GM19324 (cell line): ENCODE results near the gene RGS2.

ENCODE experiments used
- ATAC-seq: cut with Tn5 transposase; IDR thresholded peaks from one replicate; pipeline ENCODE4 v1.9.1; 2021; ENCODE audit warnings: mild to moderate bottlenecking, moderate library complexity; ENCODE audit not compliant: unreplicated experiment, low FRiP score

Gene RGS2

DNA sequence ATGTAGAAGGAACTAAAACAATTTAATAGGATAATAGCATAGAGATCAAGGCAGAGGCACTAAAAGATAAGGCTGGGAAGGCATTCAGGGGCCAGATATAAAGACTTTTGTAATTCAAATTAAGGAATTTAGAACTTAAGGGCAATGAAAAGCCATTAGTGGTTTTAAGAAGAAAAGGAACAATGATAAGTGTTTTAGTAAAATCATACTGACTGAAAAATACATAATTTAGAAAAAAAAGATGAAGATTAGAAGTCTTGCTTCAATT lies 14.1 kb upstream of the RGS2 start:
- ATAC-seq = no peak

DNA sequence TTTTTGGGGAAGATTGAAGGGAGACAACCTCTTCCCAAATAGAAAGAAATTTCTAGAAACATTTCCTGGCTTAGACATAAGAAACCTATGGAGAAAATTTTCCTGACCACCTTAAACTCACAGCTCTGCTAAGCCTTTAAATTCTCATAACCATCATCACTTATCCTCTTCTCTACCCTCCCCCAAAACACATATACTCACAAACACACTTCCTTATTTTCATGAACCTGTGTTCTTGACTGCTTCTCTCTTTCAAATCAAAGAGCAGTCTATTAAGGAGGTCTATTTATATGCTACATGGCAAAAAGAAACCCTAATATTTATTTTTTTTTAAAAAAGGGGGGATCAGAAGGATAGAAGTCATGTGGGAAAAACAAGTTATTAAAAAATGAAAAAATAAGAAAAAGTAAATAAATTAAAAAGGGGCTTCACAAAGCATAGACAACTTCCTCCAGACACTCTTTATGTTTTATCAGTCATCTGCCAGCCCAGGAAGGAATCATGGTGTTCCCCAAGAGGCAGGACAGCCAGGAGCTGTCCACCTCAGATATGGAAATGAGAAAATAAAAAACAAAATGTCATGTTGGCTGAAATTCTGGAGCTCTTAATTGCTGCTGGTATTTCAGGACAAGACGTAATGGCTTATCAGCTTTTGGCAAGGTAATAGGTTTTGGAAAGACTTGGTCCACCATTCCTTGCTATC lies 12.8 kb upstream of the RGS2 start:
- no peak for ATAC-seq

DNA sequence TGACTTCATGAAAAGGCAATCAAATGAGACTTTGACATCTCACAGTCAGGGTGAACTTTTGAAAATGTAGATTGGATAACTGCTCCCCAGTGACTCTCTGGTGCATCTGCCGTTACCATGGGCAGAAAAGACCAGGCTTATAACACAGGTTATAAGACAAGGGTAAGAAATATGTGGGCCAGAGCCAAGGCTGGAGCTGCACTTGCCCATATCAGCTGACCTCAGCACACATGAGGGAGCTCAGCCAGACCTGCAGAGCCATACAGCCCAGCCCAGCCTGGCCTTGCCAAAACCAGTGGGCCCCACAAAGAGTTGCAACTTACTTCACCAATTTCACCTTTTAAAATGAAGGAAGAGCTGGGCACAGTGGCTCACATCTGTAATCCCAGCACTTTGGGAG lies 11.7 kb upstream of the RGS2 start:
- ATAC-seq = no peak

DNA sequence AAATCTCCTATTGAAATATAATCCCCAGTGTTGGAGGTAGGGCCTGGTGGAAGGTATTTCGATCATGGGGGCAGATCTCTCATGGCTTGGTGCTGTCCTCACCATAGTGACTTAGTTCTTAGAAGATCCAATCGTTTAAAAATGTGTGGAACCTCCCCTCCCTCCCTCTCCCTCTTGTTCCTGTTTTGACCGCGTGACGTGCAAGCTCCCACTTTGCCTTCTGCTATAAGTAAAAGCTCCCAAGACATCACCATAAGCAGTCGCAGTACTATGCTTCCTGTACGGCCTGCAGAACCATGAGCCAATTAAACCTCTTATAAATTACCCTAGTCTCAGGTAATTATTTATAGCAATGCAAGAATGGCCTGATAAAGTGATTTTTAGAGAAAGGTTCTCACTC lies 10.9 kb upstream of the RGS2 start:
- ATAC-seq = no peak

DNA sequence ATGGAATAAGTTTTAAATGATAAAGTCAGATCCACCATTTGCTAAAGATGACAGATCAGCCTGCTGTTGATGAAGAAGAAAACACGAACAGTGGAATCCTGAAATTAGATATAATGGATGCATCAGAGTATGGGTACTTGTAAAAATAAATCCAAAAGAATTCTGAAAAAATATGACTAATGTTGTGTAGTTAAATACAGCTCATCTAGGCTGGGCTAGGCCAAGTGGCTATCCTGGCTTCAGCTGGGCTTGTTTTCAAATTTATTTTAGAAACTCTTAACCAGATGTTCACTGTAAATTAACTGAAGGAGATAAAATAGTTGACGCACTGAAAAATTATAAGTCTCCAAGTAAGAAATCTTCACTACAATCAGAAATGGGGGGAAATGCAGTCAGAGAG lies 7.4 kb upstream of the RGS2 start:
- ATAC-seq = no peak

DNA sequence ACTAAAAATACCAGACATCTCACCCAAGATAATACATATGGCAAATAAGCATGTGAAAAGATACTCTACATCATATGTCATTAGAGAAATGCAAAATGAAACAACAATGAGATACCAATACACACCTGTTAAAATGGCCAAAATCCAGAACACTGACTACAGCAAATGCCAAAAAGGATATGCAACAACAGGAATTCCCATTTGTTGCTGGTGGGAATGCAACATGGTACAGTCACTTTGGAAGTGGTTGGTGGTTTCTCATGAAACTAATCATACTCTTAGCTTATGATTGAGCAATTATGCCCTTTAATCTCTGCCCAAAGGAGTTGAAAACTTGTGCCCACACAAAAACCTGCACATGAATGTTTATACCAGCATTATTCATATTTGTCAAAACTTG lies 6.4 kb upstream of the RGS2 start:
- no peak for ATAC-seq

DNA sequence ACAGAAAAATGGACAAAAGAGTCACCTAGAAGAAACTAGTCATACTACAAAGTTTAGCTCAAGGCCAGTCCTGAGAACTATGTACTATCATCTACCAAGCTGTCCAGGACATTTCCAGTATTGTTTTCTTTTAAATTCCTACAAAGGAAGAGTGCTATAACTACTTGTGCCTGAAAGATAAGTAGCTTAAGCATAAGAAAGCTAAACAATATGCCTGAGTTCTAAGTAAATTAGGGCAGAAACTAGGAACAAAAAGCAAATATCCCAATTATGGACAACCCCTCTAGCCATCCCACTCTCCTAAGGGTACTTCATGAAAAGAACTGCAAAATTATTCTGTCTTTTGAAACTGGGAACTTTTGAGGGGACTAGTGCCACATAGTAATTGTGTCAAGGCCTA lies 5.3 kb upstream of the RGS2 start:
- ATAC-seq = no peak

DNA sequence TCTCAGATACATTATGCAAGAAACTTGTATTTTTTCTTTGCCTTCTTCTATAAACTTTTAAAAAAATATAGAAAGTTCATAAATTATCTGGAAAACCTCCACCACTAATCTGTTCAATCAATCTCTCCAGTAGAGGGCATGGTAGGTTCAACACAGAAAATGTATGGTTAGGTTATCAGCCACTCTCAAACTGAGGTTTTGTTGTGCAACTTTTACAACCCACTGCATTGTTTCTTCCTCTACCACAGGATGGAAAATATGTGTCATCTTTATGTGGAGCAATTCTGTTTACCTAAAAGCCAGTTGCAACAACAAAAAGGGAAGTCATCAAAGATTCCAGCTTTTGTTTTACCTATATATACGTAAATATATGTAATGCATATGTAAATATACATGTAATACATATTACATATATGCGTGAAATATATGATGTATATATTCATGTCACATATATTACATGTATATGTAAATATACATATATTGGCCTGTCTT lies 3.0 kb upstream of the RGS2 start:
- ATAC-seq = no peak

DNA sequence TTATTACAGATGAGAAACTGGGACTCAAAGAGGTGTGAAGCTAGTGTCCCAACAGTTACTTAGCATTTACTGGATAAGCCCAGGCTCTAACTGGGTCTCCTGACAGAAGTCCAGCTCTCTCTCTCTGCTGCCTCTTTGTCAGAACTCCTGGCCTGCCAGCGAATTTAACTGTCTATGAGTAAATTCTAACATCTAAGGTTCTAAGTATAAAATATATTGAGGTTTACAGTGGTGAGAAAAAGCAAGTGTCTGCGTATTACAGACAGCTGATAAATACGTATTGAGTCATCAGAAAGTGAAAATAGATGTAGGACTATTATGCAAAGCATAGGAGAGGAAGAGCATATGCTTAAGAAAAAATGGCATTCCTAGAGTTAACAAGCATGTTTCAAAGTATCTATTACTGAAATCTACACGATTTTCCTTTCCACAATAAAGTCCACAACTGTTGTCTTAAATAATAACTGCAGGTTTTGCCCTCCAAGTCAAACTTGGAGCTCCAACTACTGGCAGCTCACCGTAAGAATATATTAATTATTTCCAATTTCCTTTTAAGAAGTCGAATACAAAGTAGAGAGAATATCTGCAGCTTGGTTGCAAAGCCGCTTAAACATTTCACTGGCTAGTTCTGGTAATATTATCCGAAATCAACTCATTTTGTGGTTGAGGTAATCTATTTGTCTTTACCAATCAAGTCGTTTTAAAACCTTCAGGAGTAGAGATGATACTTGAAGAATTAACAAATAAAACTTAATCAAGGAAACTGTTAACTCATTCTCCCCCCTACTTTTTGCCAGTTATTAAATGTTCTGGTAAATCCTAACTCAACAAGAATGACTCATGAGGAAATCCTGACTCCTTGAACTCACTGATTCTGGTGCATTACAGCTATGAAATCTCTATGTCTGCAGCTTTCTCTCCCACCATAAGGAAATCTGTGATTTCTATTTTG lies 1.4 kb upstream of the RGS2 start:
- peak; percentile 26 for ATAC-seq

DNA sequence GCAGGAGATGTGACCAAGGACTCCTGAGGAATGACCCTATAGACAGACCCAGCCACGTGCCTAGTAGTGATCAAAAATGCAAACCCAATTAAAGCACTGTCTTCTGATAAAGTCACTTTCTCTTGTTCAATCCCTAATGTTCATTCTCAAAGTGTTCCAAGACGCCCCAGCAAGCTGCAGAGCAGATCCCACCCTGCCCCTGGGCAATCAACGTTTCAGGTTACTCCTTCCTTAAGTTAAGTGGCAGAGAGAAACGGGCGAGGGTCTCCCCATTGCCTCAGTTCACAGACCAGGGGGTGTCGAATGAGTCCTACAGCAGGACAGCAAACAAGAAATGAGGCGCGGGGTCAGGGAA lies 699 bp upstream of the RGS2 start:
- no peak for ATAC-seq

DNA sequence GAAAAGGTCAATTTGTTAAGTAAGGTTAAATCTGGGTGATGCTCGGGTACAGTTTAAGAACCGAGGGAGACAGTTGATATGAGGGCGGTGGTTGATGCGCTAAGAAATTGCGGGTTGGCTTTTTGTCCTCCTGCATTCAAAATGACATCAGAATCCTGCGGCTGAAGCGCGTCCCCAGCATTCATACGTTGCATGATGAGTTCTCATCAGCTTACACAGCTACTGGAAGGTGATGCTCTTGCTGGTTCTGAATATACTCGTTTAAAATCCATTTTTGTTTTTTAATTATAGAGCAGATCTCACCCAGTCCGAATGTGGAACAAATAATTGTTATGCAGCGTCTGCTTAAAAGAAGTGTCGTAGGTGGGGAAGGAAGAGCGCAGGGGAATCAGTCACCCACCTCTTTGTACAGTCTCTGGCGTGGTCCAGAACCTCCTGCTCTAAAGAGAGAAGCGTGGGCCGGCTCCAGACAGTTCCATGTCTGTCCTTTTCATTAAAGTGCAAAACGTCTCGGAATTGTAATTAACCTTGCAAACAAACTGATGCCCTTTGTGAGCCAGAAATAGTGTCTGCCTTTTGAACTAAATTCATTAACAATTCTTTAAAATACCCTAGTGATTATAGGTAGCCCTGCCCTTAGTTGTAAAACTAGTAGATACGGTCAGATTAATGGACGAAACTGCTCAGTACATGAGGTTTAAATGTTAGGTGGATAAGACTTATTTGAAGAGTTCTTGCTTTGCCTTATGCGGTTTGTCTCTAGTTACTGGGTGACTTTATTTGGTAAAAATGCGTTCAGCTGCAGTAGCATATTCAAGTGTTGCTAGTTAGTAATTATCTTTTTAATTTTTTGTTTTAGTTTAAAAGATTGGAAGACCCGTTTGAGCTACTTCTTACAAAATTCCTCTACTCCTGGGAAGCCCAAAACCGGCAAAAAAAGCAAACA lies 741 bp downstream of the RGS2 start:
- no peak for ATAC-seq

DNA sequence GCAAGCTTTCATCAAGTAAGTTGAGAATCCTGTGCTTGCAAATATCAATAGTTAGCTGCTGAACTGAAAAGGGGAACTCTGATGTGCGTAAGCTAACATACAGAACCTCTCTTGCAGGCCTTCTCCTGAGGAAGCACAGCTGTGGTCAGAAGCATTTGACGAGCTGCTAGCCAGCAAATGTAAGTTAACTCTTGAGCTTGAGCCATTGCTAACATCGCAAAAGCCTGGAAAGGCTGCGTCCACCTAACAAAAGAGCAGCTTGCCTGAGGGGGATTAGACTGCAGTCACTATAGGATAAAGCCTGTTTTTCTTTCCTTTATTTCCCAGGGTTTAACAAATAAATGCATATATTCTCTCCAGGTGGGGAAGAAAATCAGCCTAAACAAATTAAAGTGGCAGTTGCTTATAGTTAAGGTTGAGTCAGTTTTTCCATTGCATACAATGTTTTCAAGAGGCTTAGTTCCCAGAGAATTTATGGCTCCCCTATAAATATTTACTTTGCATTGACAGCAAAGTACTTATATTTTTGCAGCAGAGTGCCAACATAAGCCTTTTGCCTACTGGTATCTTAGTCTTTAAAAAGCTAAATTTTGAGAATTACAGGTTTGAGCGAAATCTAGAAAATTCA lies 1.5 kb downstream of the RGS2 start:
- ATAC-seq = no peak

DNA sequence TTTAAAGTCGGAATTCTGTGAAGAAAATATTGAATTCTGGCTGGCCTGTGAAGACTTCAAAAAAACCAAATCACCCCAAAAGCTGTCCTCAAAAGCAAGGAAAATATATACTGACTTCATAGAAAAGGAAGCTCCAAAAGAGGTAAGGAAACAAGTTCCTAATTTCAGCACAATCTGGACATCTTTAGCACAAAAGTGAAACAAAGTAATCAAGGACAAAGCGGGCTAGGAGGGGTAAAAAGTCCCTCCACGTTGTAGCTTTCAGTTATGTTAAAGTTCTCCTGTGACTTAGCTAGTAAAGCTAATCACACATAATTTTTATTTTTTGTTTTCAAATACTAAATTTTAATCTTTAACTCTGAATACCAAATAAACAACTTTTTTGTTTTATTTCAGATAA lies 2.2 kb downstream of the RGS2 start:
- ATAC-seq = no peak

DNA sequence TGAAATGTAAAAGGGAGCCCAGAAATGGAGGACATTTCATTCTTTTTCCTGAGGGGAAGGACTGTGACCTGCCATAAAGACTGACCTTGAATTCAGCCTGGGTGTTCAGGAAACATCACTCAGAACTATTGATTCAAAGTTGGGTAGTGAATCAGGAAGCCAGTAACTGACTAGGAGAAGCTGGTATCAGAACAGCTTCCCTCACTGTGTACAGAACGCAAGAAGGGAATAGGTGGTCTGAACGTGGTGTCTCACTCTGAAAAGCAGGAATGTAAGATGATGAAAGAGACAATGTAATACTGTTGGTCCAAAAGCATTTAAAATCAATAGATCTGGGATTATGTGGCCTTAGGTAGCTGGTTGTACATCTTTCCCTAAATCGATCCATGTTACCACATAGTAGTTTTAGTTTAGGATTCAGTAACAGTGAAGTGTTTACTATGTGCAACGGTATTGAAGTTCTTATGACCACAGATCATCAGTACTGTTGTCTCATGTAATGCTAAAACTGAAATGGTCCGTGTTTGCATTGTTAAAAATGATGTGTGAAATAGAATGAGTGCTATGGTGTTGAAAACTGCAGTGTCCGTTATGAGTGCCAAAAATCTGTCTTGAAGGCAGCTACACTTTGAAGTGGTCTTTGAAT lies 2.9 kb downstream of the RGS2 start:
- ATAC-seq = no peak

DNA sequence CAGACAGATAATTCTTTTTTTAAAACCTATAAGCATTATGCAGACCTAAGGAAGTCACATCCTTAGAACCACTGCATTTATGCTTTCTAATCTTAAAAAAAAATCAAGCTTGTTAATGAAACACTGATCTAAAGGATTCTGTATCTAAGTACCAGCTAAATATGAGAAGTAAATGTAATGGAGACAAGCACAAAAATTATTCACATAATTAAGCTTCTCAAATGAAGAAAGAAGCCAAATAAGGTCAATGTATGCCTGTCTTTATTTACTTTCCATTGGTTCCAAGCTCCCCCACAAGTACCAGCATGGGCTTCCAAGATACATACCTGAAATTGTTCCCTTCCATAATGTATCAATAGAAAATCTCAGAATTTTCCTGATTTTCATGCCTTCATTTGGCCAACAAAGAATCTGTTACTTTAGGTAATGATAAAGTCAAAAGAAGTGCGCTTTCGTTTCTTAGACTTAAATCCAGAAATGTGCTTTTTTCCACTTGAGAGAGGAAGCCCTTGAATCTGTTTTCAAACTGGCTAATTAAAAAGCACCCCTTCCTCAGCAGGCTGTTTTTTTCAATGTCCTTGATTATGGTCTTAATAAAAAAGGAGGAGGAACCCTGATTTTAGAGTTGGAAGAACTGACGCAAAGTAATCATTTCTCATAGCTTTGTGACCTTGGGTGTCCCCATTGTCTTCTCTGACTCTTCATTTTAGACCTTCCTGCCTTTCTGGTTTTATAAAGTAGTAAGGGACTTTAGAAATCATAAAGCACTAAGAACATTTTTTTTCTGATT lies 3.8 kb downstream of the RGS2 start:
- ATAC-seq = no peak

DNA sequence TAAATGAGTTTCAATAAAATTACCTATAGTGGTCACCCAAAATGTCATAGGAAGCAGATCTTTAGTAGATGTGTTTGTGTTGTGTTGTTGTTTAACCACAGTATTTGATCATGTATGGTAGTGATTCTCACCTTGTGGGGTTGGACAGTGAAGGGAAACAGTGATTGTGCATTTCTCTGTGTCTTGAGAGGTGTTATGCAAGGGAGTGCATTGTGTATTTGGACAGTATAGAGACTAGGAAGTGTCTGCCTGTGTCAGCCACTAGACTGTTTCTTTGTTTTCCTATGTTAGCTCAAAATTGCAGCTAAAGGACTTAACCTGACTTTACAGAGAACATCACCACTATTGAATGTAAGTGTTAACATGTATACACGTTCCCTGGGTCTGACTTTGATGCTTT lies 6.0 kb downstream of the RGS2 start:
- ATAC-seq = no peak

DNA sequence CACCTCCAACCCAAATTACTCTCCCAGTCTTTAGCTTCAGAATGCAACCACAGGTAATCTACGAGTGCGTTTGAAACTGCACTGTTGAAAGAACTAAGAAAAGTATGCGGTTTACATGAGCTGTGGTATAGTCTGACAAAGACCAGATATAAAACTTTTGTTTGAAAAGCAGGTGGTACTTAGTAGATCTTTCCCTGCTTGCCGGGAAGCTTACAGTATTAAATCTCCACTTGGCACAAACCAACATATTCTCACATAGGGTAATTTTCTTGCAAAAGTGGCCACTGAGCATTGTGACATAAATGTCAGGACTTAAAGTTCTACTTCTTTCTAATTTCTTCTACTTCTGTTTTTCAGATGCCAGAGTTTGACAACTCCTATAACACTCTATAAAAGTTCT lies 8.4 kb downstream of the RGS2 start:
- no peak for ATAC-seq

DNA sequence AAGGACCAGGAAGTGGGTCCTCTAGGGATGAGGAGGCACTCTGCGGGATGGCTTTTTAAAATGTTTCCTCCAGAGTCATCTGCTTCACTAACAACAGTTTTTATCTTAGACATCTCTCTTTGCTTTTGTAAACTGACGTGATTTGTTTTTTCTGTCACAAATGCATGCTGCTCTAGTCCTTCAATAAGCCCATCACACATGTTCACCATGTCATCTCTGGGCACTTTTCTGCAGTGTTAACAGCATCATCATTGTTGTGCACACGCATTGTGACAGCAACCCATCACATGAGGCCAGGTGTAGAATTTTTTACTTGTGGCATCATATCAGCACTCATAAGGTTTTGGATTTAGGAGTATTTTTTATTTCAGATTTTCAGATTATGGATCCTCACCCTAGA lies 12.5 kb downstream of the RGS2 start:
- no peak for ATAC-seq

DNA sequence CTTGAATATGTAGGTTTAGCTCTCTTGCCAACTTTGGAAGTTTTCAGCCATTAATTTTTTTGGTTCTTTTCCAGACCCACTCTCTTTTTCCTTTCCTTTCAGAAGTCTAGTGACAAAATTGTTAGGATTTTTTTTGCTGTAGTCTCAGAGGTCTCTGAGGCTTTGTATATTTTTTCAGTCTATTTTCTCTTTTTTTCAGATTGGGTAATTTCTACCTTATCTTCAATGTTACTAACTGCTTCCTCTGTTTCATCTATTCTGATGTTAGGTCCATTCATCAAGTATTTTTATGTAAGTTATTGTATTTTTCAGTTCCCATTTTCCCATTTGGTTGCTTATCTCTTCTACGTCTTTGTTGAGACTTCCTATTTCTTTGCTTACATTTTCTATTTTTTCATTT lies 15.7 kb downstream of the RGS2 start:
- ATAC-seq = no peak
